Chondrocyte (in vitro differentiated cells): ENCODE data around the gene OR51E2. TPM values are rescaled to one million over a fixed set of nuclear protein-coding genes. Genes with fewer than 3 reads are reported as not detected.
"Not testable (repeated sequence)": the region's sequence is repeated elsewhere in the genome, so short reads cannot be mapped to it uniquely, and the experiment has no call there.

ENCODE experiments used
- DNase-seq: peaks from one replicate; pipeline ENCODE4 v3.0.0; 2021; ENCODE audit warnings: mixed read lengths, low spot score
- H3K27ac Mint-ChIP-seq: one replicate; pipeline ENCODE4 v1.8.0; 2021; ENCODE audit warnings: mild to moderate bottlenecking, moderate library complexity, mixed read lengths; ENCODE audit not compliant: unreplicated experiment
- H3K27me3 Mint-ChIP-seq: 2 replicates; pipeline ENCODE4 v1.8.0; 2021; ENCODE audit warnings: low read depth, mixed read lengths
- H3K36me3 Mint-ChIP-seq: 2 replicates; pipeline ENCODE4 v1.8.0; 2021; ENCODE audit warnings: low read depth, mixed read lengths
- H3K4me1 Mint-ChIP-seq: 2 replicates; pipeline ENCODE4 v1.8.0; 2021; ENCODE audit warnings: low read depth, mild to moderate bottlenecking, mixed read lengths
- H3K4me3 Mint-ChIP-seq: one replicate; pipeline ENCODE4 v1.8.0; 2021; ENCODE audit warnings: mild to moderate bottlenecking, moderate library complexity, mixed read lengths; ENCODE audit not compliant: unreplicated experiment
- H3K9me3 Mint-ChIP-seq: 2 replicates; pipeline ENCODE4 v1.8.0; 2021; ENCODE audit warnings: low read depth, mixed read lengths
- CTCF ChIP-seq: fragments of 200-600 bp; sonication (generic); IDR thresholded peaks from 2 replicates; pipeline ENCODE4 v1.5.0; 2021; ENCODE audit warnings: antibody characterized with exemption, mild to moderate bottlenecking, moderate library complexity
- long read RNA-seq: library from polyadenylated mRNA; stranded (forward); transcript quantifications from one replicate; pipeline ENCODE4 v2.0.0, GENCODE V29; 2021
- total RNA-seq: library from RNA; stranded (reverse); gene quantifications from 3 replicates; pipeline ENCODE4 v1.2.1, GENCODE V29; 2021

The OR51E2 gene
- 0.97 to 3.2 TPM (median 3.1 TPM) in 3 replicates for total RNA-seq
- long read RNA-seq, partial matches to known transcripts = 0 of 2 reads
- long read RNA-seq, other reads (novel, unspliced or antisense) = 0 of 2 reads

- Mint-ChIP-seq H3K36me3 (no peaks in the 10 kb centered on the region), H3K27ac (peak within 1 kb of the TSS; percentile 75), H3K9me3 (no peaks in the 10 kb centered on the region), H3K4me1 (peaks cover 8% of the 10 kb centered on the region), H3K4me3 (no peak within 1 kb of the TSS), H3K27me3 (peaks cover 4% of the 10 kb centered on the region)
- peak; percentile 52 for TF ChIP-seq CTCF
- no peak for DNase-seq
These were observed at the start of gene OR51E2 for GRCh38 chr11:4697585-4697984. Gene OR51E2 (minus strand): TSS chr11:4697853. CDS start chr11:4682711, 15,142 bp downstream.

GRCh38 chr11:4740735-4741134 lies 43.1 kb upstream of the OR51E2 start:
- H3K9me3 Mint-ChIP-seq = no peaks in the 10 kb centered on the region
- no peaks in the 10 kb centered on the region for H3K36me3 Mint-ChIP-seq
- no peaks in the 10 kb centered on the region for H3K4me1 Mint-ChIP-seq
- H3K27ac Mint-ChIP-seq = no peak overlapping the region
- no peak overlapping the region for H3K4me3 Mint-ChIP-seq
- H3K27me3 Mint-ChIP-seq = peaks cover 2% of the 10 kb centered on the region
- TF ChIP-seq CTCF = no peak
- no peak for DNase-seq

GRCh38 chr11:4727171-4727570 lies 29.5 kb upstream of the OR51E2 start:
- TF ChIP-seq CTCF = no peak
- Mint-ChIP-seq H3K27me3 (peaks cover 9% of the 10 kb centered on the region), H3K36me3 (no peaks in the 10 kb centered on the region), H3K27ac (no peak overlapping the region), H3K9me3 (no peaks in the 10 kb centered on the region), H3K4me3 (no peak overlapping the region), H3K4me1 (no peaks in the 10 kb centered on the region)
- DNase-seq = no peak

GRCh38 chr11:4722616-4723534 lies 25.2 kb upstream of the OR51E2 start:
- H3K27ac Mint-ChIP-seq, H3K36me3 Mint-ChIP-seq, H3K9me3 Mint-ChIP-seq, H3K4me1 Mint-ChIP-seq, DNase-seq, H3K4me3 Mint-ChIP-seq: not testable (repeated sequence)
- H3K27me3 Mint-ChIP-seq = peaks cover 21% of the 10 kb centered on the region

- DNase-seq = no peak
- H3K27me3 Mint-ChIP-seq = peaks cover 39% of the 10 kb centered on the region
- H3K36me3 Mint-ChIP-seq = no peaks in the 10 kb centered on the region
- no peak overlapping the region for H3K27ac Mint-ChIP-seq
- TF ChIP-seq CTCF = no peak
- no peak overlapping the region for H3K4me3 Mint-ChIP-seq
- no peaks in the 10 kb centered on the region for H3K9me3 Mint-ChIP-seq
- H3K4me1 Mint-ChIP-seq = no peaks in the 10 kb centered on the region
These were observed 16.6 kb upstream of the OR51E2 start for GRCh38 chr11:4714300-4714699.
